Measurements from ENCODE around the gene PTPRD. TPM values are rescaled to one million over a fixed set of nuclear protein-coding genes. Genes with fewer than 3 reads are reported as not detected.

Gene PTPRD
- total and polyA plus RNA-seq, 9 of the 15 experiments (the other 6 are each of a cell fraction or from before 2014, with no cell fraction given), result 0.11 TPM; not detected in 8

GRCh38 chr9:8647824-8648223 is 1965.0 kb downstream of the PTPRD start:
- no peaks in the 10 kb centered on the region for H3K79me2 ChIP-seq (ENCODE audit: control insufficient read depth, insufficient read depth, low read length)
- ChIA-PET CTCF (ENCODE audit: low intra/inter-chr PET ratio) (no interaction called here), POLR2A (no interaction called here)
- H3K4me2 ChIP-seq (ENCODE audit: insufficient read depth, low read length), result no peak overlapping the region
- no peak overlapping the region for H3K9ac ChIP-seq (ENCODE audit: insufficient read depth in 1 of 2, low read depth in 2 of 2, low read length in 2 of 2)
- H2AFZ ChIP-seq (ENCODE audit: low read depth, low read length), result no peak overlapping the region
- no peaks in the 10 kb centered on the region for H3K4me1 ChIP-seq (replicated peaks in 1 of 2; ENCODE audit: control insufficient read depth in 2 of 2, insufficient read depth in 2 of 2, low read length in 2 of 2)
- no peak for FAIRE-seq
- H3K27ac ChIP-seq (ENCODE audit: extremely low read depth, low read depth, low read length), result no peak overlapping the region
- no peak for ATAC-seq
- intact Hi-C loops (cut with micrococcal nuclease), result no loop called here
- no peaks in the 10 kb centered on the region for H3K9me3 ChIP-seq (replicated peaks; ENCODE audit: control insufficient read depth, insufficient read depth, low read depth, low read length)
- H4K20me1 ChIP-seq (replicated peaks; ENCODE audit: control insufficient read depth, insufficient read depth, low read length), result no peaks in the 10 kb centered on the region
- in situ Hi-C loops (cut with MboI), result no loop called here
- 0% methylated on average over 6 of the region's 6 CpGs for WGBS (ENCODE audit: insufficient coverage, low coverage, missing lambda C conversion rate)
- no peaks in the 10 kb centered on the region for H3K9me1 ChIP-seq (ENCODE audit: control insufficient read depth, insufficient read depth, low read length)
- no peak for DNase-seq (ENCODE audit: extremely low read depth in 1 of 4, low spot score in 3 of 4)
- H3K27me3 ChIP-seq (ENCODE audit: control insufficient read depth in 2 of 2, insufficient read depth in 2 of 2, low read length in 2 of 2), result no peaks in the 10 kb centered on the region
- H3K36me3 ChIP-seq (ENCODE audit: control insufficient read depth, insufficient read depth, low read length), result no peaks in the 10 kb centered on the region
- no TSS peak for BruUV-seq (replicated peaks)
- no peak overlapping the region for H3K4me3 ChIP-seq
- TF ChIP-seq SNIP1 (IDR thresholded peaks at IDR 0.05; ENCODE audit: low read depth), result no peak
- TF ChIP-seq CTCF (IDR thresholded peaks at IDR 0.05 in 2 of 3, conservative IDR thresholded peaks at IDR 0.05 in 1 of 3; ENCODE audit: insufficient read depth in 2 of 3, low read depth in 1 of 3, low read length in 3 of 3), result no peak
- no peak for TF ChIP-seq RNF219 (CRISPR knock-in tag; IDR thresholded peaks at IDR 0.05)
- no peak for TF ChIP-seq ZNF592 (IDR thresholded peaks at IDR 0.05)
- TF ChIP-seq ZNF280B (CRISPR knock-in tag; IDR thresholded peaks at IDR 0.05), result no peak
- no peak for TF ChIP-seq FOSL1 (tag; conservative IDR thresholded peaks at IDR 0.05)
- TF ChIP-seq PRMT5 (CRISPR knock-in tag; IDR thresholded peaks at IDR 0.05), result no peak
- no peak for TF ChIP-seq DIDO1 (tag; IDR thresholded peaks at IDR 0.05; ENCODE audit: low read depth)
- TF ChIP-seq CREBBP (IDR thresholded peaks at IDR 0.05; ENCODE audit: low read depth, low read length), result no peak
- no peak for TF ChIP-seq XRCC3 (IDR thresholded peaks at IDR 0.05)
- TF ChIP-seq THRA (IDR thresholded peaks at IDR 0.05), result no peak
- no peak for TF ChIP-seq SP1 (CRISPR knock-in tag; IDR thresholded peaks at IDR 0.05)
